ENCODE results near the gene GINS1. TPM values are rescaled to one million over a fixed set of nuclear protein-coding genes. Genes with fewer than 3 reads are reported as not detected.

Gene GINS1
- total RNA-seq, 1 experiment from 2014 or later, result 6.0 TPM

DNA sequence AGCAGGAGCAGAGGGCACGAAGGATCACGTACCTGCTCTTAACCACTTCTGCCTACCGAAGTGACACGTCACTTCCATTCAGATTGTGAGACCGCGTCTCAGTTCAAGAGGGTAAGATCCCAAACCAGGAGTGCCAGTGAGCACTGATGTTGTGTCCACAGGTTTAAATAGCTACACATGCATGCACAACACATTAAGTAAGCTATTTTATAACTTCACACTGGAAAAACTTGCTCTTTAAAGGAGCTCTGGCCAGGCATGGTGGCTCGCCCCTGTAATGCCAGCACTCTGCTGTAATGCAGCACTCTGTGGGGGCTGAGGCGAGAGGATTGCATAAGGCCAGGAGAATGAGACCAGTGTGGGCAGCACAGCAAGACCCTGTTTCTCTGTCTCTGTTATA, 37.9 kb upstream of the GINS1 start:
- H3K27me3 Mint-ChIP-seq (ENCODE audit: insufficient read depth, unreplicated experiment), result no peaks in the 10 kb centered on the region
- peaks cover 11% of the 10 kb centered on the region for H3K9me3 Mint-ChIP-seq (ENCODE audit: unreplicated experiment)
- POLR2A ChIA-PET, result interaction anchor here (1.0 kb wide), 1 partner anchor 15 kb away, joined by 3 read pairs; no protein-coding TSS in a partner anchor
- no peak overlapping the region for H3K27ac Mint-ChIP-seq (ENCODE audit: low read depth, unreplicated experiment)
- no peaks in the 10 kb centered on the region for H3K36me3 Mint-ChIP-seq (ENCODE audit: insufficient read depth, unreplicated experiment)
- intact Hi-C loops (cut with micrococcal nuclease), result no loop called here
- no peaks in the 10 kb centered on the region for H3K4me1 Mint-ChIP-seq (ENCODE audit: insufficient read depth, unreplicated experiment)
- TF ChIP-seq, protein P1, sequence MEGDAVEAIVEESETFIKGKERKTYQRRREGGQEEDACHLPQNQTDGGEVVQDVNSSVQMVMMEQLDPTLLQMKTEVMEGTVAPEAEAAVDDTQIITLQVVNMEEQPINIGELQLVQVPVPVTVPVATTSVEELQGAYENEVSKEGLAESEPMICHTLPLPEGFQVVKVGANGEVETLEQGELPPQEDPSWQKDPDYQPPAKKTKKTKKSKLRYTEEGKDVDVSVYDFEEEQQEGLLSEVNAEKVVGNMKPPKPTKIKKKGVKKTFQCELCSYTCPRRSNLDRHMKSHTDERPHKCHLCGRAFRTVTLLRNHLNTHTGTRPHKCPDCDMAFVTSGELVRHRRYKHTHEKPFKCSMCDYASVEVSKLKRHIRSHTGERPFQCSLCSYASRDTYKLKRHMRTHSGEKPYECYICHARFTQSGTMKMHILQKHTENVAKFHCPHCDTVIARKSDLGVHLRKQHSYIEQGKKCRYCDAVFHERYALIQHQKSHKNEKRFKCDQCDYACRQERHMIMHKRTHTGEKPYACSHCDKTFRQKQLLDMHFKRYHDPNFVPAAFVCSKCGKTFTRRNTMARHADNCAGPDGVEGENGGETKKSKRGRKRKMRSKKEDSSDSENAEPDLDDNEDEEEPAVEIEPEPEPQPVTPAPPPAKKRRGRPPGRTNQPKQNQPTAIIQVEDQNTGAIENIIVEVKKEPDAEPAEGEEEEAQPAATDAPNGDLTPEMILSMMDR (IDR thresholded peaks at IDR 0.05; ENCODE audit: unreplicated experiment), result no peak
- no TSS peak for BruUV-seq (replicated peaks)
- H3K4me3 Mint-ChIP-seq (ENCODE audit: unreplicated experiment), result no peak overlapping the region
- DNase-seq (ENCODE audit: unreplicated experiment), result no peak
- CTCF ChIA-PET, result interaction anchor here (0.6 to 1.5 kb wide), 5 partner anchors 28 to 62 kb away, joined by 3 to 4 read pairs (median 3); no protein-coding TSS in a partner anchor

DNA sequence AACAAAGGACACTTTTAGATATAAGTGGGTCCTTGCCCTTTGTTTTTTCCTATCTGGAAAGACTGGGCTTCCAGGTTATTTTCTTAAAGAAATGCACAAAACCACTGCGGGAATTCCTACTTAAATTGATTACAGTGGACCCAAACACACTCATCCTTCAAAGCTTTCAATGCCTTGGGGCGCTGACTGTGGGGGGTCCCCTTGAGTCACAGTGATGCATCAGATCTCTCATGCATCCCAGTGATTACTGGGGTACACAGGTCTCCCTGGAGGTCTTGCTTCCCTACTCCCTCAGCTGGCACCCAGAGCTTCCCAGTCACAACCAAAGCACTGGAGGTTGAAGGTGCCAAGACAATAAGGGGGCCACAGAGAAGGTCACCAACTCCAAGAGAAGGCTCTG, 37.5 kb upstream of the GINS1 start:
- no peaks in the 10 kb centered on the region for H3K27me3 Mint-ChIP-seq (ENCODE audit: insufficient read depth, unreplicated experiment)
- POLR2A ChIA-PET, result no interaction called here
- no TSS peak for BruUV-seq (replicated peaks)
- intact Hi-C loops (cut with micrococcal nuclease), result no loop called here
- H3K4me3 Mint-ChIP-seq (ENCODE audit: unreplicated experiment), result no peak overlapping the region
- H3K36me3 Mint-ChIP-seq (ENCODE audit: insufficient read depth, unreplicated experiment), result no peaks in the 10 kb centered on the region
- no peak overlapping the region for H3K27ac Mint-ChIP-seq (ENCODE audit: low read depth, unreplicated experiment)
- DNase-seq (ENCODE audit: unreplicated experiment), result no peak
- CTCF ChIA-PET, result interaction anchor here (1.0 to 1.5 kb wide), 3 partner anchors 29 to 60 kb away, joined by 3 read pairs; no protein-coding TSS in a partner anchor
- no peaks in the 10 kb centered on the region for H3K4me1 Mint-ChIP-seq (ENCODE audit: insufficient read depth, unreplicated experiment)
- TF ChIP-seq, protein P1 (IDR thresholded peaks at IDR 0.05; ENCODE audit: unreplicated experiment), result no peak
- peaks cover 11% of the 10 kb centered on the region for H3K9me3 Mint-ChIP-seq (ENCODE audit: unreplicated experiment)

DNA sequence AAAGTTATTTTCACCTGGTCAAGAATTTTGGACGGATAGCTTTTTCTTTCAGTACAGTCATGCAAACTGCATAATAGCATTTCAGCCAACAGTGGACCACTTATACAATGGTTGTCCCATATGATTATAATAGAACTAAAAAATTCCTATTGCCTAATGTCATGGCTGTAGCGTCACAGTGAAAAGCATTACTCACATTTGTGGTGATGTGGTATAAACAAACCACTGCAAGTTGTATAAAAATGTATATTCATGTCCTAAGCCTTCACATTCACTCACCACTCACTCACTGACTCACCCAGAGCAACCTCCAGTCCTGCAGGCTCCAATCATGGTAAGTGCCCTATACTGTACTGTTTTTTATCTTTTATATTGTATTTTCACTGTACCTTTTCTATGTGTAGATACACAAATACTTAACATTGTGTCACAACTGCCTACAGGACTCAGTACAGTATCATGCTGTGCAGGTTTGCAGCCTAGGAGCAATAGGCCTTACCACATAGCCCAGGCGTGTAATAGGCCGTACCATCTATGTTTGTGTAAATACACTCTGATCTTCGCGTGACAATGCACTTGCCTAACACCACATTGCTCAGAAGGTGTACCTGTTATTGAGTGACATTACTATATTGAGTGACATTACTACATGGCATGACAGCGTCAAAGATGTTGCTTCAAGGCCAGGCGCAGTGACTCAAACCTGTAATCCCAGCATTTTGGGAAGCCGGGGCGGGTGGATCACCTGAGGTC, 34.7 kb upstream of the GINS1 start:
- ChIA-PET CTCF (interaction anchor here (0.6 to 1.4 kb wide), 4 partner anchors 26 to 194 kb away, joined by 3 to 4 read pairs (median 3); no protein-coding TSS in a partner anchor), POLR2A (no interaction called here)
- intact Hi-C loops (cut with micrococcal nuclease), result no loop called here
- Mint-ChIP-seq H3K27me3 (ENCODE audit: insufficient read depth, unreplicated experiment) (no peaks in the 10 kb centered on the region), H3K4me3 (ENCODE audit: unreplicated experiment) (no peak overlapping the region), H3K4me1 (ENCODE audit: insufficient read depth, unreplicated experiment) (no peaks in the 10 kb centered on the region), H3K9me3 (ENCODE audit: unreplicated experiment) (peaks cover 11% of the 10 kb centered on the region), H3K27ac (ENCODE audit: low read depth, unreplicated experiment) (no peak overlapping the region), H3K36me3 (ENCODE audit: insufficient read depth, unreplicated experiment) (peaks cover 3% of the 10 kb centered on the region)
- peak; percentile 68 for DNase-seq (ENCODE audit: unreplicated experiment)
- no TSS peak for BruUV-seq (replicated peaks)
- TF ChIP-seq, protein P1 (IDR thresholded peaks at IDR 0.05; ENCODE audit: unreplicated experiment), result no peak

DNA sequence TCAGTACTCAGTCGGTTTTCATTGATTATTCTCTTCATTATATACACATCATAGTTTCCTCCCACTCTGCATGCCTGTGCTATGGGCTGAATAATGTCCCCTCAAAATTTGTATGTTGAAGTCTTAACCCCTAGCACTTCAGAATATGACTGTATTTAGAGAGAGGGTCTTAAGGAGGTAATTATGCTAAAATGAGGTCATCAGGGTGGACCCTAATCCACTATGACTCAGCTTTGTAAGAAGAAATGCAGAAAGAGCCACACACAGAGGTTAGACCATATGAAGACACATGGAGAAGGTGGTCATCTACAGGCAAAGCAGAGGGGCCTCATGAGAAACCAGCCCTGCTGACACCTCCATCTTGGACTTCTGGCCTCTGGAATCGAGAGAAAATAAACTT, 32.6 kb upstream of the GINS1 start:
- intact Hi-C loops (cut with micrococcal nuclease), result no loop called here
- Mint-ChIP-seq H3K9me3 (ENCODE audit: unreplicated experiment) (peaks cover 11% of the 10 kb centered on the region), H3K27me3 (ENCODE audit: insufficient read depth, unreplicated experiment) (no peaks in the 10 kb centered on the region), H3K4me3 (ENCODE audit: unreplicated experiment) (no peak overlapping the region), H3K36me3 (ENCODE audit: insufficient read depth, unreplicated experiment) (peaks cover 12% of the 10 kb centered on the region), H3K4me1 (ENCODE audit: insufficient read depth, unreplicated experiment) (no peaks in the 10 kb centered on the region), H3K27ac (ENCODE audit: low read depth, unreplicated experiment) (peak overlapping the region; percentile 44)
- POLR2A ChIA-PET, result no interaction called here
- CTCF ChIA-PET, result no interaction called here
- TF ChIP-seq, protein P1 (IDR thresholded peaks at IDR 0.05; ENCODE audit: unreplicated experiment), result no peak
- no TSS peak for BruUV-seq (replicated peaks)
- DNase-seq (ENCODE audit: unreplicated experiment), result no peak
